ENCODE measurements around the gene DHX29. TPM values are rescaled to one million over a fixed set of nuclear protein-coding genes. Genes with fewer than 3 reads are reported as not detected.

Gene DHX29
- total RNA-seq, 4 donors from 2014 or later, result 31.8 to 43.3 (median 35.9) TPM

GRCh38 chr5:55338092-55338613 is 30.7 kb upstream of the DHX29 start:
- H3K9me3 ChIP-seq, result no peaks in the 10 kb centered on the region
- peaks cover 0 to 19% (median 4%) of the 10 kb centered on the region in 3 donors for H3K4me1 ChIP-seq
- H3K36me3 ChIP-seq, result peaks cover 0 to 25% of the 10 kb centered on the region in 2 donors
- no peaks in the 10 kb centered on the region for H3K27me3 ChIP-seq
- 61 to 83% methylated on average over 2 of the region's 2 CpGs for WGBS, 2 donors (ENCODE audit: low coverage in 1 of 2)
- ATAC-seq, result no peak
- TF ChIP-seq CTCF (IDR thresholded peaks at IDR 0.05) (no peak), EP300 (IDR thresholded peaks at IDR 0.05) (no peak), POLR2A (IDR thresholded peaks at IDR 0.05) (no peak), POLR2AphosphoS5 (IDR thresholded peaks at IDR 0.05) (no peak)
- H3K4me3 ChIP-seq, result no peak overlapping the region
- no peak overlapping the region for H3K27ac ChIP-seq

GRCh38 chr5:55333811-55334210 is 26.3 kb upstream of the DHX29 start:
- H3K27me3 ChIP-seq, result no peaks in the 10 kb centered on the region
- no peak overlapping the region for H3K27ac ChIP-seq
- peaks cover 0 to 1% (median 0%) of the 10 kb centered on the region in 3 donors for H3K4me1 ChIP-seq
- no peak overlapping the region for H3K4me3 ChIP-seq
- WGBS, 2 donors (ENCODE audit: low coverage in 1 of 2), result 97 to 100% methylated on average over 2 of the region's 2 CpGs
- no peak for ATAC-seq
- peaks cover 0 to 53% of the 10 kb centered on the region in 2 donors for H3K36me3 ChIP-seq
- TF ChIP-seq CTCF (IDR thresholded peaks at IDR 0.05), result no peak
- TF ChIP-seq EP300 (IDR thresholded peaks at IDR 0.05), result no peak
- TF ChIP-seq POLR2A (IDR thresholded peaks at IDR 0.05), result no peak
- TF ChIP-seq POLR2AphosphoS5 (IDR thresholded peaks at IDR 0.05), result no peak
- no peaks in the 10 kb centered on the region for H3K9me3 ChIP-seq

GRCh38 chr5:55333017-55333416 is 25.5 kb upstream of the DHX29 start:
- 67 to 75% methylated on average over 1 of the region's 1 CpG for WGBS, 2 donors (ENCODE audit: low coverage in 1 of 2)
- H3K27me3 ChIP-seq, result no peaks in the 10 kb centered on the region
- no peak for ATAC-seq
- no peak overlapping the region for H3K4me3 ChIP-seq
- H3K4me1 ChIP-seq, result no peaks in the 10 kb centered on the region
- H3K36me3 ChIP-seq, result peaks cover 0 to 61% of the 10 kb centered on the region in 2 donors
- H3K27ac ChIP-seq, result no peak overlapping the region
- H3K9me3 ChIP-seq, result no peaks in the 10 kb centered on the region
- TF ChIP-seq EP300 (IDR thresholded peaks at IDR 0.05) (no peak), POLR2AphosphoS5 (IDR thresholded peaks at IDR 0.05) (no peak), POLR2A (IDR thresholded peaks at IDR 0.05) (no peak), CTCF (IDR thresholded peaks at IDR 0.05) (no peak)

GRCh38 chr5:55331321-55331720 is 23.8 kb upstream of the DHX29 start:
- no peaks in the 10 kb centered on the region for H3K27me3 ChIP-seq
- TF ChIP-seq POLR2A (IDR thresholded peaks at IDR 0.05) (no peak), POLR2AphosphoS5 (IDR thresholded peaks at IDR 0.05) (no peak), EP300 (IDR thresholded peaks at IDR 0.05) (no peak), CTCF (IDR thresholded peaks at IDR 0.05) (no peak)
- WGBS, 2 donors (ENCODE audit: low coverage in 1 of 2), result 90% methylated on average over 3 of the region's 3 CpGs
- no peaks in the 10 kb centered on the region for H3K4me1 ChIP-seq
- no peaks in the 10 kb centered on the region for H3K9me3 ChIP-seq
- no peak overlapping the region for H3K27ac ChIP-seq
- no peak for ATAC-seq
- peaks cover 0 to 64% of the 10 kb centered on the region in 2 donors for H3K36me3 ChIP-seq
- H3K4me3 ChIP-seq, result no peak overlapping the region

- ATAC-seq, result no peak
- Histone ChIP-seq H3K27me3 (no peaks in the 10 kb centered on the region), H3K27ac (no peak overlapping the region), H3K4me1 (peaks cover 0 to 25% (median 0%) of the 10 kb centered on the region in 3 donors), H3K9me3 (no peaks in the 10 kb centered on the region), H3K36me3 (peaks cover 0 to 58% of the 10 kb centered on the region in 2 donors), H3K4me3 (no peak overlapping the region)
- WGBS, 2 donors (ENCODE audit: low coverage in 1 of 2), result 57 to 73% methylated on average over 2 of the region's 2 CpGs
- TF ChIP-seq CTCF (IDR thresholded peaks at IDR 0.05), result no peak
- TF ChIP-seq EP300 (IDR thresholded peaks at IDR 0.05), result no peak
- TF ChIP-seq POLR2AphosphoS5 (IDR thresholded peaks at IDR 0.05), result no peak
- TF ChIP-seq POLR2A (IDR thresholded peaks at IDR 0.05), result no peak
Measured at GRCh38 chr5:55327281-55327680, 19.8 kb upstream of the DHX29 start.

Data from gastroesophageal sphincter (tissue), 4 donors.